Astrocyte (in vitro differentiated cells and primary cell): ENCODE data around the gene ZNF266.

Experiments used
- CTCF ChIP-seq: IDR thresholded peaks from 2 replicates; pipeline ENCODE4 v1.5.1; 2011; ENCODE audit warnings: low read depth, mild to moderate bottlenecking, inconsistent platforms, low read length, moderate library complexity; ENCODE audit not compliant: insufficient read depth
- EZH2 ChIP-seq: IDR thresholded peaks from 2 replicates; pipeline ENCODE4 v1.6.1; 2012; ENCODE audit warnings: mild to moderate bottlenecking, low read length, inconsistent platforms; ENCODE audit not compliant: insufficient read depth

- TF ChIP-seq CTCF (no peak), EZH2 (no peak)
Observed at GRCh38 chr19:9413240-9413954, 22.0 kb downstream of the ZNF266 start.
